ENCODE results near the gene FAM168A. TPM values are rescaled to one million over a fixed set of nuclear protein-coding genes. Genes with fewer than 3 reads are reported as not detected.

Gene FAM168A
- total RNA-seq, 1 experiment from 2014 or later, result 13.8 TPM

DNA sequence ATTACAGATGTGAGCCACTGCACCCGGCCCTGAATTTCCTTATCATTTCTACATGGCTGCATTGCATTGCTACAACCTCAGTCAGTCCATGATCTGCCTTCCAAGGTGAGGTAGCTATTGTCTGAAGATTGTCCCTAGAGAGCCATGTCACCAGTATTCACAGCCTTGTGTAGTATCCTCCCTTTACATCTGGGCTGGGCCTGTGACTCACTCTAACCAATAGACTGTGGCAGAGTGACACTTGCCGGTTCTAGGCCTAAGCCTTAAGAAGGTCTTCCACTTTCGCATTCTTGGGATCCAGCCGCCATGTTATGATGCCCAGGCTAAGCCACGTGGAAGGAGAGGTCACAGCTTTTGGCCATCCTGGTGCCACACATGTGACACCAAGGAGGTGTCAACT lies 38.3 kb upstream of the FAM168A start:
- intact Hi-C loops (cut with micrococcal nuclease), result no loop called here
- DNase-seq (ENCODE audit: unreplicated experiment), result no peak
- no TSS peak for BruUV-seq (replicated peaks)
- no peaks in the 10 kb centered on the region for H3K36me3 Mint-ChIP-seq (ENCODE audit: insufficient read depth, unreplicated experiment)
- no peaks in the 10 kb centered on the region for H3K9me3 Mint-ChIP-seq (ENCODE audit: unreplicated experiment)
- TF ChIP-seq, protein P1, sequence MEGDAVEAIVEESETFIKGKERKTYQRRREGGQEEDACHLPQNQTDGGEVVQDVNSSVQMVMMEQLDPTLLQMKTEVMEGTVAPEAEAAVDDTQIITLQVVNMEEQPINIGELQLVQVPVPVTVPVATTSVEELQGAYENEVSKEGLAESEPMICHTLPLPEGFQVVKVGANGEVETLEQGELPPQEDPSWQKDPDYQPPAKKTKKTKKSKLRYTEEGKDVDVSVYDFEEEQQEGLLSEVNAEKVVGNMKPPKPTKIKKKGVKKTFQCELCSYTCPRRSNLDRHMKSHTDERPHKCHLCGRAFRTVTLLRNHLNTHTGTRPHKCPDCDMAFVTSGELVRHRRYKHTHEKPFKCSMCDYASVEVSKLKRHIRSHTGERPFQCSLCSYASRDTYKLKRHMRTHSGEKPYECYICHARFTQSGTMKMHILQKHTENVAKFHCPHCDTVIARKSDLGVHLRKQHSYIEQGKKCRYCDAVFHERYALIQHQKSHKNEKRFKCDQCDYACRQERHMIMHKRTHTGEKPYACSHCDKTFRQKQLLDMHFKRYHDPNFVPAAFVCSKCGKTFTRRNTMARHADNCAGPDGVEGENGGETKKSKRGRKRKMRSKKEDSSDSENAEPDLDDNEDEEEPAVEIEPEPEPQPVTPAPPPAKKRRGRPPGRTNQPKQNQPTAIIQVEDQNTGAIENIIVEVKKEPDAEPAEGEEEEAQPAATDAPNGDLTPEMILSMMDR (IDR thresholded peaks at IDR 0.05; ENCODE audit: unreplicated experiment), result no peak
- peak overlapping the region; percentile 22 for H3K27ac Mint-ChIP-seq (ENCODE audit: low read depth, unreplicated experiment)
- H3K27me3 Mint-ChIP-seq (ENCODE audit: insufficient read depth, unreplicated experiment), result peaks cover 12% of the 10 kb centered on the region
- ChIA-PET POLR2A (interaction anchor here (0.6 to 1.3 kb wide), 3 partner anchors 11 to 21 kb away, joined by 3 to 6 read pairs (median 3); no protein-coding TSS in a partner anchor), CTCF (interaction anchor here (0.6 to 1.7 kb wide), 7 partner anchors 11 to 323 kb away, joined by 3 to 13 read pairs (median 3); no protein-coding TSS in a partner anchor)
- no peaks in the 10 kb centered on the region for H3K4me1 Mint-ChIP-seq (ENCODE audit: insufficient read depth, unreplicated experiment)
- H3K4me3 Mint-ChIP-seq (ENCODE audit: unreplicated experiment), result no peak overlapping the region

DNA sequence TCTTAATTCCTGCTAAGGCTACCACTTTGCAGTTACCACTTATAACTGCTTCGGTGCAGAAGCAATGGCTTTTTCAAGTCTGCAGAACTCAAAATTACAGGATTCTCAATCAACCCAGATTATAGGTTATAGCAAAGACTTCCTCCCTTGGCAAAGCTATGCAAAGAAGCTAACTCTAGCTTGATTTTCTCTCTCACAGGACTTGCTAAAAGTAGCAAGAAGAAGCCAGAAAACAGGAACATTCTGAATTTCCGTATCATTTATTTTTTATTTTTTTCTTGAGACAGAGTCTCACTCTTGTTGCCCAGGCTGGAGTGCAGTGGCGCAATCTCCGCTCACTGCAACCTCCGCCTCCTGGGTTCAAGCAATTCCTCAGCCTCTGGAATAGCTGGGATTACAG lies 37.8 kb upstream of the FAM168A start:
- H3K9me3 Mint-ChIP-seq (ENCODE audit: unreplicated experiment), result no peaks in the 10 kb centered on the region
- no peak overlapping the region for H3K4me3 Mint-ChIP-seq (ENCODE audit: unreplicated experiment)
- BruUV-seq (replicated peaks), result no TSS peak
- peaks cover 9% of the 10 kb centered on the region for H3K27me3 Mint-ChIP-seq (ENCODE audit: insufficient read depth, unreplicated experiment)
- DNase-seq (ENCODE audit: unreplicated experiment), result no peak
- TF ChIP-seq, protein P1 (IDR thresholded peaks at IDR 0.05; ENCODE audit: unreplicated experiment), result no peak
- intact Hi-C loops (cut with micrococcal nuclease), result no loop called here
- H3K4me1 Mint-ChIP-seq (ENCODE audit: insufficient read depth, unreplicated experiment), result no peaks in the 10 kb centered on the region
- POLR2A ChIA-PET, result interaction anchor here (0.6 kb wide), 1 partner anchor 21 kb away, joined by 6 read pairs; no protein-coding TSS in a partner anchor
- CTCF ChIA-PET, result interaction anchor here (0.6 to 1.3 kb wide), 4 partner anchors 10 to 323 kb away, joined by 3 to 13 read pairs (median 6); no protein-coding TSS in a partner anchor
- no peak overlapping the region for H3K27ac Mint-ChIP-seq (ENCODE audit: low read depth, unreplicated experiment)
- H3K36me3 Mint-ChIP-seq (ENCODE audit: insufficient read depth, unreplicated experiment), result no peaks in the 10 kb centered on the region

DNA sequence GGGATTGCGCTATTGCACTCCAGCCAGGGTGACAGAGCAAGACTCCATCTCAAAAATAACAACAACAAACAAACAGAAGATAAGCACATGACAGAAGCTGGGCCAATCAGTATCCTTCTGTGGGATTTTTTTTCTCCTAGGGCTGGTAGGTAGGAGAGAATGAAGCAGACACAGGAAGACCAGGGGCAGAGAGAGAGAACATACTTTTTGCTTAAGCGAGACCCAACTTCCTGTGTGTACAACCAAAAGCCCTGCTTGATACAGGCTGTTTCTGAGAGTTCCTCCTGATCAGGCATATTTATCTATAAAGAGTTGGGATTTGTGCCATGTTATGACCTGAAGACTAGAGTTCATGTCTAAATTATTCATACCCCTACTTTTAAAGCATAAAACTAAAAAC lies 36.1 kb upstream of the FAM168A start:
- Mint-ChIP-seq H3K9me3 (ENCODE audit: unreplicated experiment) (no peaks in the 10 kb centered on the region), H3K36me3 (ENCODE audit: insufficient read depth, unreplicated experiment) (no peaks in the 10 kb centered on the region), H3K4me3 (ENCODE audit: unreplicated experiment) (no peak overlapping the region), H3K4me1 (ENCODE audit: insufficient read depth, unreplicated experiment) (no peaks in the 10 kb centered on the region), H3K27ac (ENCODE audit: low read depth, unreplicated experiment) (no peak overlapping the region), H3K27me3 (ENCODE audit: insufficient read depth, unreplicated experiment) (no peaks in the 10 kb centered on the region)
- ChIA-PET POLR2A (no interaction called here), CTCF (interaction anchor here (0.7 kb wide), 1 partner anchor 257 kb away, joined by 3 read pairs; no protein-coding TSS in a partner anchor)
- TF ChIP-seq, protein P1 (IDR thresholded peaks at IDR 0.05; ENCODE audit: unreplicated experiment), result no peak
- DNase-seq (ENCODE audit: unreplicated experiment), result no peak
- intact Hi-C loops (cut with micrococcal nuclease), result no loop called here
- BruUV-seq (replicated peaks), result no TSS peak

DNA sequence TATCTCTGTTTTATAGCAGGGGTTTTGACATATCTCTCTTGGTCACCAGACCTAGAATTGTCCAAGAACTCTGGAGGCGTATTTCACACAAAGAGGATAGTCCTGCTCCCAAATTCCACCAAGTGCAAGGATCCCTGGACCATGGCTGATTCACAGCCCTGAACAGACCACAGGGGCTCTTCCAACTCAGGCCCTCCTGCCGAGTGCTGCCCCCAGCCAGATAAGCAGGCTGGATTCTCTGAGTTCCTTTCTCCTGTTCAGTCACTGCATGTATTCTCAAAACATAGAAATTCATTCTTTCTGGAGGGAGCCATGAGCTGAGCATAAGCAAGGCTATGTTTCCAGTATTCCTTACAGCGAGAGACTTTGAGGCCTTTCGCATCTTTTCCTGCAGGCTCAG lies 35.1 kb upstream of the FAM168A start:
- no TSS peak for BruUV-seq (replicated peaks)
- intact Hi-C loops (cut with micrococcal nuclease), result no loop called here
- CTCF ChIA-PET, result no interaction called here
- no peaks in the 10 kb centered on the region for H3K4me1 Mint-ChIP-seq (ENCODE audit: insufficient read depth, unreplicated experiment)
- no peak overlapping the region for H3K27ac Mint-ChIP-seq (ENCODE audit: low read depth, unreplicated experiment)
- no peak overlapping the region for H3K4me3 Mint-ChIP-seq (ENCODE audit: unreplicated experiment)
- DNase-seq (ENCODE audit: unreplicated experiment), result no peak
- TF ChIP-seq, protein P1 (IDR thresholded peaks at IDR 0.05; ENCODE audit: unreplicated experiment), result no peak
- POLR2A ChIA-PET, result no interaction called here
- H3K9me3 Mint-ChIP-seq (ENCODE audit: unreplicated experiment), result no peaks in the 10 kb centered on the region
- no peaks in the 10 kb centered on the region for H3K36me3 Mint-ChIP-seq (ENCODE audit: insufficient read depth, unreplicated experiment)
- H3K27me3 Mint-ChIP-seq (ENCODE audit: insufficient read depth, unreplicated experiment), result no peaks in the 10 kb centered on the region

All from MCF 10A (cell line).